MV-4-11 (cell line): ENCODE results near the gene ZNF438.

Experiments
- DNase-seq: peaks from one replicate; lab custom pipeline; 2025; lab: John Stamatoyannopoulos, UW

Gene ZNF438

DNA sequence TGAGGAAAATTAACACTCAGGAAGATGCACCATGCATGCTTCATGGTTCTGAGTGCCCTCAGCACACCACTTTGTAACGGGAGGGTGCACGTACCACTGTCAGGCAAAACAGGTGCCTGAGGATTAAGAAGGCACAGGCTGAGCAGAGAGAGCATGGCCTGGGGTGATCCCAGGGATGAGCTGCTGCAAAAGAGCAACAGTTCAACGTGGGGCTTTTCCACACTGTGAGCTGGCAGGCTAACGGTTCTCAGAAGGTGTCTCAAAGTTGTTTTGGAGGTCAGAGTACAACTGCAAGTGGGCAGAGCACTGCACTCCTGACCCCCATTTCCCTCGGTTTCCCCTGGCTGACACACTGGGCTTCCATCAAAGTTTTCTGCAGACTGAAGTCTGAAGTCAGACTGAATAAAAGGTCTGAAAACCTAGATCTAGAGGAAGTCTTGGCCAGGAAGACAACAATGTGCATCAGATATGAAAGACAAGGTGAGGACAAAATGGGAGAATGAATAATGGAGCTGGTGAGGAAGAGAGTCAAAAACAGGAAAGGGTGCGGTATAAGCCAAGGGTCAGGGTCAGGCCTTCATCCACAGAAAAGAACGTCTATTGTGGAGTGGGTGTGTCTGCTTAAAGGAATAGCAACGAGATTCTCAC lies 20.5 kb downstream of the ZNF438 start:
- DNase-seq = no peak

DNA sequence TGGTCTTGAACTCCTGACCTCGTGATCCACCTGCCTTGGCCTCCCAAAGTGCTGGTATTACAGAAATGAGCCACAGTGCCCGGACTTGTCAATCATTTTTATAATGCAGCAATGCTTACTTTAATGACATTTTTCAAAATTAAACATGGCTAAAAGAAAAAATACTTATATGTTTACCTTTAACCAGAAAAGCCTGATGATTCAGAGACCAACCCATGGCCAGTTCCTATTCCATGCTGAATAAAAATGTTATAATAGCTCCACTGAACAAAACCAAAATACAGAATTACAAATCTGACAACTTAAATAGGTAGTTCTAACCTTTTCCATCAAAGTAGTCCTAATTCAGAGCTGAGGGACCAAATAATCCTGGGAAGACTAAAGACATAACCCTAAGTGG lies 21.6 kb downstream of the ZNF438 start:
- no peak for DNase-seq

DNA sequence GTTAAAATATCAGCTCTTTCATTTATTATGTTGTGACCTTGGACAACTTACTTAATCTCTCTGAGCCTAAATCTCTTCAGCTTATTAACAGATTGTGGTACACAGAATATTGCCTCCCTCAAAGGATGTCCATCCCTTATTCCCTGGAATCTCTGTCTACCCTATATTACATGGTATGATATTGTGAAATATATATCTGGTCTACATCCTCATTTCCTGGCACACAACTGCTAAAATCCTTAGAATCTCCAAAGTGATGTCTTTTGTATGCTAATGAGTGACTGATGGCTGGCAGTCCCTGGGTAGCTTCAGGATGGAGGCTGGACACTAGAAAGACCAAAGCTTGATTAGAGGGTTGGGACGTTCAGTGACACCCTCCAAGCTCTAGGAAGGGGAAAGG lies 25.8 kb downstream of the ZNF438 start:
- no peak for DNase-seq

DNA sequence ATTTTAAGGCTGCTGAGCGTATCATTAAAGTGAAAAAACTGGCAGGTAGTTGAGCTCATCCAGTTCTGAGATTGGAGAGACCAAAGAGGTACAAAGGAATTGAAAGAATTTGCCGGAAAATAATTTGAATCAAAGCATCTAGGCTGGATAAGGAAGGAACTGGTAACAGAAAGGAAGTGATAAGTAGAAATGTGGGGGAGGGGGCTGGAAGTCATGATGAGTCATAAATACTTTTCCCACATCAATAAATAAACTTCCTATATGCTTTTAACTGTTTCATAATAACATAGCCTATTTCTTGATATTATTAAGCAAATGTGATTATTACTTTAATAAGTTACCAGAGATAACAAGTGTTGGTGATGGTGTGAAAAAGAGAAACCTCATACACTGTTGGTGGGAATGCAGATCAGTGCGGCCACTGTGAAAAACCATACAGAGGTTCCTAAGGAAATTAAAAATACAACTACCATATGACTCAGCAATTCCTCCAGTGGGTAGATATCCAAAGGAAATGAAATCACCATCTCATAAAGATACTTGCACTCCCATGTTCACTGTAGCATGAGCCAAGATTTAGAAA lies 27.0 kb downstream of the ZNF438 start:
- peak; percentile 26 for DNase-seq

DNA sequence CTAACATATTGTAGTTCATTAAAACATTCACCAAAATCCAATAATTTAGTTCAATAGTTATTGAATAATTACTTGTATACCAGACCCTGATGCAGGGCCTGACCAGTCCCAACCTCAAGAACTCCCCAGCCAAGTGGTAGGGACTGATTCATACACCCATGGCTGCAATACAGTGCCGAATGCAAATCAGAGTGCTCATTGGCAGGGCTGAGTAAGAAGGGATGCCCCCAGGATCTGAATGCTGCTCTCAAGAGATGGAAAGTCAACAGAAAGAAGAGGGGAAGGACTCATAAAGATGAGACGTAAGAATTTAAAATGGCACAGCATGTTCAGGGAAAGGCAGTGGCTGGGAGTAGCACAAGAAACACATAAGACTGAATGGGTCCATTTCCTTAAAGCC lies 29.9 kb downstream of the ZNF438 start:
- no peak for DNase-seq

DNA sequence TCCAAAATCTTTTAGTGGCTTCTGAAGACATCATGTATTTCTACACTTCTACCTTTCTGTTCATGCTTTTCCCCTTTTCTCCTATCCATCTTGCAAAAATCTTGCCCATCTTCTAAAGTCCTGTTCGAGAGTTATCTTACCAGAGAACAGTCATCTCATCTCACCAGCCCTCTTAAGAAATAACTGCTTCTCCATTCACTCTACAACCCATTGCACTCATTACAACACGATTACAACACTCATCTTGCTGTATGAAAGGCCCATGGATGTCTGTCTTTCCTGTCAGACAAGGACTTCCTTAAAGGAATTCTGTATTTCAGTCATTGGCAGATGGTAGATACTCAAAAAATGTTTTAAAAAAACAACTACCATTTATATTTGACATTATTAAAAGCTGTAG lies 30.8 kb downstream of the ZNF438 start:
- DNase-seq = peak; percentile 88

DNA sequence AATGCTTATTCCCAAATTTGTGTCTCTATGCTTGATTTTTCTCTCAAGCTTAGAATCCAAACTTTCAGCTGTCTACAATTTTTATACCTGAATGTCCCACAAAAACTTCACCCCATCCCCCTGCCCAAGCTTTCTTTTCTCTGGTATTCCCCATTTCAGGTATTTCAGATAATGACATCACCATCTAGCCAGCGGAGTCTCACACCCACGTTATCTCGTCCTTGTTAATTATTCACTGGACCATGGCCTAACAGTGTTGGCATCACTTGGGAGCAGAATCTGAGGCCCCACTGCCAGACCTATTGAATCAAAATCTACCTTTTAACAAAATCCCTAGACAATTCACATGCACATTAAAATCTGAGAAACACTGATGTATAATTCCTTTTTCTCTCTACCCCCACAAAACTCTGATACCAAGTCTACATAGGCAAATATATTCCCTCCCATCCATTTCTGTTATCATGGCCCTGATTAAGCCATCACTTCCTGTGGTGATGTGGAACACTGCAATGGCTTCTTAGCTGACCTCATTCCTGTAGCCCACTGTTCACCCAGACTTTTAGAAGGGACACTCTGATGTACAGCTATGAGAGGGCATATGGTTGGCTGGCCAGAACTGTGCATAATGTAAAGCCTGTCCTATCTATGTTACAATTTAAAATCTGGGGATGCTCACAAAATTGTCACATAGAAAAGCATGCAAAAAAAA lies 31.4 kb downstream of the ZNF438 start:
- DNase-seq = no peak

DNA sequence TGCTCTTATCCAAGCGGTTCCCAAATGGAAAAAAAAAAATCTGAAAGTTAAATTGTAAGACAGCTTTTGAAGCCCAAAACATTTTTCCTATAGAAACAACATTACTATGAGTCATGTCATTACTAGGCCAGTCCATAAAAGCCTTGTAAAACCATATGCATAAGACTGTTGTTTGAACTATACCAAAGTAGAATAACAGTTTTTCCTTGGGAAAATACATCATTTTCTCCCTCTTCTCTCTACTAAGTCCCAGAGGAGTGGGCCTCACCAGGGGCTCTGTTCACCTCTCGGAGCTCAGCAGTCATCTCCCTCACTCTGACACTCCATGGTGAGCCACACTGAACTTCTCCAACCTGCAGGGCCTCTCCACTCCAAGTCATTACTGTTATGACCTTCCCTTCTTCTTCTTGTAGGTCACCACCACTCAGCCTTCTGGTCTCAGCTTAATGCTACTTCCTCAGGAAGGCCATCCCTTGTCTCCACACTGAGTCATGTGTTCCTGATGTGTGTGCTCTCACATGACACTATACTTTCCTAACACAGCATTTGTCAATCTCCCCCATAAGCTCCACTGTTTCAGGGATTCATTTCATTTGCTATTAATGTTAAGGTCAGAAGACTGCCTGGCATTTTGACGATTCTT lies 32.5 kb downstream of the ZNF438 start:
- DNase-seq = peak; percentile 96

DNA sequence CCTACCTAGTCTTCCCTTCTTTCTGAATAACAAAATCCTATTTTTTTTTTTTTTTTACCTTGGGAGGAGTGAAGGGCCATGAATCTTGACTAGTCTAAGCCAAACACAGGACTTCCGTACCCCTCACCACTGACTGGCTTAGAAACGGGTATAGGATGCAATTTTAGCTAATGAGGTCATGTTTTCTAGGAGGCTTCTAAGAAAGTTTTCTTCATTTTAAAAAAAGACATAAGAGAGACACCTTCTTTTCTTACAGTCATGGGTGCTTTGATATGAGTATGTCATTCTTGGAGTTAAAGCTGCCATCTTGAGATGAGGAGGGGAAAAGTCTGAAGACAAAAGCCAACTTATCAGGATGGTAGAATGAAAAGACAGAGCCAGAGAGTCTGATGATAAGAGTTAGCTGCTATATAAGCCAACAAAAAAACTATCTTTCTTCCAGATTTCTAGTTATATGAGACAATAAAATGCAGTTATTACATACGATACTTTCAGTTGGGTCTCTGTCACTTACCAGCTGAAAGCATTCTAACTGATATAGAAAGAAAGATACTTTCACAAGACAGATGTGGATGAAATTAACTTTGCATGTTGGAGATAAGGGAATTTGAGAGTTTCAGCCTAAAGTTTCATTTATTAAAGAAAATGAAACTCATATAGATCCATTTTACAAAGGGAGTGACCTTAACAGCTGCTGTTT lies 34.0 kb downstream of the ZNF438 start:
- DNase-seq = peak; percentile 73

DNA sequence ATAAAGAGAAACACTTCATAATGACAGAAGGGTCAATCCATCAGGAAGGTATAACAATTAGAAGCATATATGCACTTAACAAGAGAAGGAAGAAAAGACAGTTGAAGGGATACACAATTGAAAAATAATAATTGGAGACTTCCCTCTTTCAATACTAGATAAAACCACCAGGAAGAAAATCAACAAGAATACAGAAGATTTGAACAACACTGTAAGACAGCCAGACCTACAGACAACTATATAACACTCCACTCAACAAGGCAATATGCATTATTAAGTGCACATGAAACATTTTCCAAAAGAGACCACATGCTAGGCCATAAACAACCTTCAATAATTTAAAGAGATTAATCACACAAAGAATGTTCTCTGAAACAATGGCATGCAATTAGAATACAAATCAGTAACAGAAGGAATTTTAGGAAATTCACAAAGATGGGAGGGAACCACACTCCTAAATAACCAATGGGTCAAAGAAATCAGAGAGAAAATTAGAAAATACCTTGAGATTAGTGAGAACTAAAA lies 35.1 kb downstream of the ZNF438 start:
- DNase-seq = peak; percentile 12

DNA sequence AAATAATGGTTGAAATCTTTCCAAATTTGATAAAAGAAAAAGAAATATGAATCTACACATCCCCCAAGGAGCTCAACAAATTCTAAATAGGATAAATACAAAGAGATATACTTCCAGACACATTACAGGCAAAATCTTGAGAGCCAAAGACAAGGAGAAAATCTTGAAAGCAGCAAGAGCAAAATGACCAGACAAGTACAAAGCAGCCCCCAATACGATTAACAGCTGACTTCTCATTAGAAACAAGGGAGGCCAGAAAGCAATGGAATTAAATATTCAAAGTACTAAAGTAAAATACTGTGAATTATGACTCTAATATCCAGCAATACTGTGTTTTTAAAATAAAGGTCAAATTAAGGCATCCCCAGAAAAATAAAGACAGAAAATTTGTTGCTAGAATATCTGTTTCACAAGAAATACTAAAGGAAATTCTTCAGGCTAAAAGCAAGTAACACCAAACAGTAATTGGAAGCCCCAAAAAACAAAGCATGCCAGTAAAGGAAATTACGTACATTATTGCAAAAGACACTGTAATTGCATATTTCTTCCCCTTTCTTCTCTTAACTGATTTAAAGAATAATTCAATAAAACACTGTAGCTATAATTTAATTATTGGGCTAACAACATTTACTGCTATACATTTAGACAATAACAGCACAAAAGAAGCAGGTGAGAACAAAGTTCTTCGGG lies 36.4 kb downstream of the ZNF438 start:
- peak; percentile 46 for DNase-seq

DNA sequence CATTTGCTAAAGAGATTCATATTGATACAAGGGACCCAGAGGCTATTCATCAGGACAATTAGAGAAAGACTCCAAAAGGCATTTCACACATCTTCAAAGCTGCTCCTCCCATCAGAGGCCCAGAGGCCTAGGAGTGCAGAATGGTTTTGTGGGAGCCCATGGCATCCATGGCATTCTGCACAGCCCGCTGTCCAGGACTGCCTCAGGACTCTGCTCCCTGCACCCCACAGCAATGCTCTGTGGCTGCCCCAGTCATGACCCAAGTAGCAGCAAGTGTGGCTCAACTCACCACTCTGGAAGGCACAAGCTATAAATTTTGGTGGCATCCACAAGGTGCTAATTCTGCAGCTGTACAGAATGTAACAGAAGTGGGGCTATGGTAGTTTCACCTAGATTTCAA lies 38.5 kb downstream of the ZNF438 start:
- no peak for DNase-seq

DNA sequence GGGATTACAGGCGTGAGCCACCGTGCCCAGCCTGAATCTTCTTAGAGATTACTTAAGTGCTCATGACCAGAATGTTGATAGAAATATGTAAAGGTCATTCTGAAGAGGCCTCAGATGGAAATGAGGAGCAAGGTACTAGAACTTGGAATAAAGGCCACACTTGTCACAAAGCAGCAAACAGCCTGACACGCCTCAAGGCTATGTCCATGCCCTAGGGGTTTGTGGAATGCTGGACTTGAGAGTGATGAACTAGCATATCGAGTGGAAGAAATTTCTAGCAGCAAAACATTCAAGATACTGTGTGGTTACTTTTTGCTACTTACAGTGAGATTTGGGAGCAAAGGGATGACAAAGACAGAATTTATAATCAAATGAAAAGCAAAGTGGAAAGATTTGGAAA lies 39.0 kb downstream of the ZNF438 start:
- no peak for DNase-seq

DNA sequence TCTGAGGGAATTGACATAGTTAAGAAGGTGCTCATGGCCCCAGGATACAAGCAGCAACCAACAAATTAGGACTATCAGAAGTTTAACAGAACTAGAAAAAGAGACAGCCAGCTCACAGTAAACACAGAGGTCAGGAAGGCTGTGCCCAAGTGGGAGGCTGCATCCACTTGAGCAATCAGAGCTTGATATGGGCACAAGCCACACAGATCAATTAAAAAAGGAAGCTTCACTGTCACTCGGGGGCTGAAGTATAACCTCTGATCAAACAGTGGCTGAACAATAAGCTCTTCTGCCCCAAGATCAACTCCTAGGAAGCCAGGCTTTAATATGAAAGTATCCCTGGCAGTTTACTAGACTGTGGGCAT lies 40.0 kb downstream of the ZNF438 start:
- peak; percentile 44 for DNase-seq

DNA sequence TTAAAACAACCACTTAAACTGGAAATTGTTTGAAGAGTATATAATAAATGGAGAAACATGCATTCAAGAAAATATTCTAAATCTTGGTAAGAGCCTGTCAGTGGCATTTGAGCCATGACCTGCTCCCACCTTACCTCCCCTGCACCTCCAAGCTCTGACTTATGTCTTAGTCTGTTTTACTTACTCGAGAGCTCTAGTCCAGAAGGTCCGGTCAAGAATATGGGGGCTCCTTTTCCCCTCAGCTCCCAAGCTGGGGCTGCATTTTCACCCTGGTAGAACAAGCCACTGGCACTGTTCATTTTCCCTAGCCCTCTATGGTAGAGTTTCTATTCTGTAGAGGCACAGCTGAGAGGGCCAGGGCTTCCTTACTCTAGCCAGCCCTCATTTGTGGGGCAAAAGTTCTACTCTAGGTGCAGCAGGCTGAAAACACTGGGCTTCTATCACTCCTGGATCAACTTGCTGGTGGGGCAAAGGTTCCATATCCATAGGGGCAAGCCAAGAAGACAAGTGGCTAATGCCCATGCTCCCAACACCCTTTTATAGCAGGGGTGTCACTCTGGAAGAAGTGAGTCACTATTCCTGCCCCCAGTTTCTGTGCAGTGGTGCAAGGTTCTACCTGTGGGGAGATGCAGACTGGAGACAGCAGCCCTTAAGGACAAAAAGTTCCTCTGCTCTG lies 40.6 kb downstream of the ZNF438 start:
- DNase-seq = no peak

DNA sequence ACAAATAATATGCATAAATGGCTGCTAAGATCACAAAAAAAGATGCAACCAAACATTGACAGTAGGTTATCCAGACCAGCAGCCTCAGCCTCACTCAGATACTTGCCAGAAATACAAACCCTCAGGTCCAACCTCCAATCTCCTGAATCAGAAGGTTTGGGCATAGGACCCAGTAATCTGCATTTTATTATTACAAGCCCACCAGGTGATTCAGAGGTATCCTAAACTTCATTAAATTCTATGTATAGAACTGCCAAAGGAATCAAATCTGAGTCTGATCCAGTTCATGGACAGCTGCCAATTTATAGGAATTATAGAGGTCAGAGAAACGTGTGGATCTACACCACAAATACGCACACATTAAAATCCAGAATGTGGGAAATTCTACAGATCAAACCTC lies 41.3 kb downstream of the ZNF438 start:
- no peak for DNase-seq

DNA sequence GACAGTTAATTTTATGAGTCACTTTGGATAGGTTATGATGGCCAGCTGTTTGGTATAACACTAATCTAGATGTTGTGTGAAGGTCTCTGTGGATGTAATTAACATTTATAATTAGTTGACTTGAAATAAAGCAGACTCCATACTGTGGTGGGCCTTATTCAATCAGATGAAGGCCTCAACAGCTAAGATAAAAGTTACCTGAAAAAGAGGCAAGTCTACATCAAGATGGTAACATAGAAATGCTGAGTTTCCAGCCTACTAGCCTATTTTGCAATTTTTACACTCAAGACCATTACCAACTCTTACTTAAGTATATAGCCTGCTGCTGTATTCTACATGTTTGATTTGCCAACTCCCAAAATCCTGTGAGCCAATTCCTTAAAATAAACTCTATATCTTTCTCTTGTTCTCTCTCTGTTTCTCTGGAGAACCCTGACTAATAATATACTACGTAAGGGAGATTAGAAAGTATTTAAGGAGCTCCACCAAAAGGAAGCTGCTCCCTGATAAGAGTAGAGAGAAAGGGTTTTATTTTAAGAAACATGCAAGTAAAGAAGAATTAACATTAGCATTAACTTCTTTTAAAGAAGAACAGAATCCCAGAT lies 42.7 kb downstream of the ZNF438 start:
- no peak for DNase-seq

DNA sequence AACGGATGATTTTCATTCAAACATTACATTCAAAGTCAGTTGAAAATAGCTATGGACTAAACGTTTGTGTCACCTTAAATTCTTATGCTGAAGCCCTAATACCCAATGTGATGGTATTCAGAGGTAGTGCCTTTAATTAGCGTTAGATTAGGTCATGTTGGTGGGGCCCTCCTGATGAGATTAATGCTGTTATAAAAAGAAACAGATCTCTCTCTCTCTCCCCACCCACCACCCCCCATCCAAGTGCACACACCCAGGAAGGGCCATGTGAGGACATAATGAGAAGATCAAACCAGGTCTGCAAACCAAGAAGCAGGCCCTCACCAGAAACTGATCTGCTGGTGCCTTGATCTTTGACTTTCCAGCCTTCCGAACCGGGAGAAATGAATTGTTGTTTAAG lies 44.2 kb downstream of the ZNF438 start:
- no peak for DNase-seq

DNA sequence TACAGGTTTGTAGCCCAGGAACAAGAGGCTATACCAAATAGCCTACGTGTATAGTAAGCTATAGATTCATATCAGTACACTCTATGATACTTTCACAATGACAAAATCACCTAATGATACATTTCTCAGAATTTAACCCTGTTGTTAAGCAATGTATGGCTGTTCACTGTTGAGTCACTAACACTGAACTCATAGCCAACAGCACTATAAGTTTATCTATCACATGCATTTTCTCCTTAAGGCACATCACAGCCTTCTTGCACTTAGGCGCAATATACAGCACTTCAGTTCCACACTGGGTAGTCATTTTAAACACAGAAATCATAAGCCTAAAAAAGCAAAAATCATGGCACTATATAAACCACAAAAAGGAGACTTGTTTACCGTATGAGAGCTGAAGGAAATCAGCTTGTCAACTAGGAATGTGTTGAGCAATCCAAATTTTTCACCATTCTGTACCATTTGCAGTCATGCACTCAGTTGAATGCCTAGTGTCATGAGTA lies 45.6 kb downstream of the ZNF438 start:
- DNase-seq = peak; percentile 55

DNA sequence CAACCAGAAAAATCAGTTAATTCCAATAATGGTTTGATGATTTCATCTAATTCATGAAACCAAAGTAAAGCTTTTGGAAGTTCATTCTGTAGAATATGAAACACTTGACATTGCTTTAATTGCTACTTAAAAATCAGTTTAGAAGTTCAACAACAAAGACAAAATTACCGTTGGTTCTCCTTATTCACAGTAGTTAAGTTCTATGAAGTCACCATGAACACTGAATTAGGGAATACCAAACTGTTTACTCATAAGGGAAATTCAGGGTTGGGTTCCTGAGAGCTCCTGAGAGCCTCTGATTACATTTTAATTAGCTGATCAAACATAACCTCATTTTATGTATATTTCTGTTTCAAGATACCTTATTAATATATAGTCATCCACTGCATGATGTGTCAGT lies 46.2 kb downstream of the ZNF438 start:
- DNase-seq = no peak
